WTC11 (cell line): ENCODE data around the gene MTTP.

ENCODE experiments used
- CTCF ChIP-seq: fragments of 200-600 bp; IDR thresholded peaks from 2 replicates; pipeline ENCODE4 v1.8.0; 2022; ENCODE audit warnings: antibody characterized with exemption
- IRF2 ChIP-seq: sonication (generic); formaldehyde crosslinking; IDR thresholded peaks from 2 replicates; pipeline ENCODE4 v1.8.0; 2022; ENCODE audit warnings: low read depth, missing genetic modification reagents, borderline replicate concordance
- MAX ChIP-seq: sonication (generic); formaldehyde crosslinking; IDR thresholded peaks from 2 replicates; pipeline ENCODE4 v1.8.0; 2022; ENCODE audit warnings: mild to moderate bottlenecking, missing genetic modification reagents
- RELA ChIP-seq: sonication (generic); formaldehyde crosslinking; IDR thresholded peaks from 2 replicates; pipeline ENCODE4 v1.8.1; 2022; ENCODE audit warnings: missing genetic modification reagents, mild to moderate bottlenecking, borderline replicate concordance
- ZNF317 ChIP-seq: sonication (generic); formaldehyde crosslinking; IDR thresholded peaks from 2 replicates; pipeline ENCODE4 v1.8.1; 2023; ENCODE audit warnings: low read depth, mild to moderate bottlenecking, moderate library complexity, missing genetic modification reagents, borderline replicate concordance

GRCh38 chr4:99608417-99608816 lies 33.8 kb downstream of the MTTP start:
- TF ChIP-seq CTCF, result no peak
- TF ChIP-seq ZNF317 (CRISPR knock-in tag), result no peak
- no peak for TF ChIP-seq IRF2
- TF ChIP-seq MAX, result no peak
- no peak for TF ChIP-seq RELA (CRISPR knock-in tag)
